ENCODE data around the gene SLC44A5.
"Not testable (repeated sequence)": the region's sequence is repeated elsewhere in the genome, so short reads cannot be mapped to it uniquely, and the experiment has no call there.

The SLC44A5 gene

GRCh38 chr1:75316230-75316629, 294.7 kb downstream of the SLC44A5 start:
- TF ChIP-seq GATA1 (IDR thresholded peaks at IDR 0.05; ENCODE audit: low read depth, low read length) (no peak), POLR2A (IDR thresholded peaks at IDR 0.05; ENCODE audit: low read length) (no peak)
- DNase-seq = no peak

DNA sequence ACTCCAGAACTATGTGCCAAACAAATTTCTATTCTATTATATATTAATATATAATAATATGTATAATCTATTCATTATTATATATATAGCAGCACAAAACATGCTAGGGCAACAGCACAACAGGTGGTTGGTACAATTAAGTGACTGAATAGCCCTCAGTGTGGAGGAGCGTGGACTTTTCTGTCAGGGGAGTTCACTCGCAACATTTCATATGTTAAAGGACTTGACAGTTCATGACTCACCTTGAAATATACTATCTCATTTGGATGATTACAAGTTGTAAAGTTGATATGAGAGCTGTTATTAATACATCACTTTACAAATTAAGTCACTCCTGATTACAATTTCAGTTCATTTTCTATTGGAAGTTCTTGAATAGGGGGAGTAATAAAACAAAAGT, 298.3 kb downstream of the SLC44A5 start:
- TF ChIP-seq GATA1 (IDR thresholded peaks at IDR 0.05; ENCODE audit: low read depth, low read length) = no peak
- no peak for TF ChIP-seq POLR2A (IDR thresholded peaks at IDR 0.05; ENCODE audit: low read length)
- DNase-seq = no peak

DNA sequence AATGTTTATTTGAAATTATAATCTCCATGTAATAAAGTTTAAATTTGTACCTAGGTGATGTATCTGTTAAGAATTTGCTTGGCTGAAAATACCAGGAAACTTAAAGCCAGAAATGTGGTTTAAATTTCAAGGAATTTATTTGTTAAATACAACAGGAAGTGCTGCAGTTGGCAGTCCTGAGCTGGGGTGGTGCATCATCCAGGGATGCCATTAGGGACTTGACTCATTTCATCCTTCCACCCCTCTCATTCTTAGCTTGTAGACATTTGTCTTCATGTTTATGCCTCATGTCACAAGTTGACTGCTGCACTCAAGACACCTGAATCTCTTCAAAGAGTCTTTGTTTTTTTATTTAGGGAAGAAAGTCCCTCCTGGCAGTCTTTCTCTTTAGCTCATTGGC, 300.8 kb downstream of the SLC44A5 start:
- no peak for DNase-seq
- TF ChIP-seq POLR2A (IDR thresholded peaks at IDR 0.05; ENCODE audit: low read length) = no peak

DNA sequence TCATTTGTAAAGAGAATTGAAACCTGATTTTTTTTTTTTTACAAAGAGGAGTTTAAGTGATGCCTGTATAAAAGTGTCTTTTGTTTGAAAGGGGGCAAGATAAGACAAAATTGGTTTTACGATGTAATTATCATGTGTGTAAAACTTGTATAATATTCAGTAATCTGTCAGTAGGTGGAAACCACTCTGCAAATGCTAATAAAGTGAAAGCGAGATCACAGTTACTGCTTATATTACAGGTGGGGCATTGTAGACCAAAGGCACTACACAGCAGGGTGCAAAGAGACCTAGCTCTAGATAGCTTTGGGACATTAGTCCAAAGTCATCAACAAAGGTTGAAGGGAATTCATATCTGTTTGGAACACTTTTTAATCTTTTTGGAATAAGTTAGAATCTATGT, 302.5 kb downstream of the SLC44A5 start:
- no peak for TF ChIP-seq POLR2A (IDR thresholded peaks at IDR 0.05; ENCODE audit: low read length)
- TF ChIP-seq GATA1 (IDR thresholded peaks at IDR 0.05; ENCODE audit: low read depth, low read length) = no peak
- DNase-seq = no peak

DNA sequence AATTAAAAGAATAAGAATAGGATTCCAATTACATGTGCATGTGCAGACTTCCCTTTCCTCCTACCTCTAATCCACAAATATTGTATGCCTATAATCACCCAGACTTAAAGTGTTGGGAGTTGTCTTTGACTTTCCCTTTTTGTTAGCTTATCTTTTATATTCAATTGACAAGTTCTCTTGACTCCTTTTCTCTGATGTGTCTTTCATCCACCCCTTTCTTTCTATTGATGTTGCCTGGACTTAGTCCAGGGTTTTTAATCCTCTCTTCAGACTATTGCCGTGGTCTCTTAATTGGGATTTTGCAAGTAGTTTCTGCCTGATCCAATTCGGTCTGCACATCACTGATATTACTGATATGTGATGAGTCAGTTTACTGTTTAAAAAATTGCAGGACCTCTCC, 305.9 kb downstream of the SLC44A5 start:
- no peak for DNase-seq
- TF ChIP-seq GATA1 (IDR thresholded peaks at IDR 0.05; ENCODE audit: low read depth, low read length) (no peak), POLR2A (IDR thresholded peaks at IDR 0.05; ENCODE audit: low read length) (no peak)

DNA sequence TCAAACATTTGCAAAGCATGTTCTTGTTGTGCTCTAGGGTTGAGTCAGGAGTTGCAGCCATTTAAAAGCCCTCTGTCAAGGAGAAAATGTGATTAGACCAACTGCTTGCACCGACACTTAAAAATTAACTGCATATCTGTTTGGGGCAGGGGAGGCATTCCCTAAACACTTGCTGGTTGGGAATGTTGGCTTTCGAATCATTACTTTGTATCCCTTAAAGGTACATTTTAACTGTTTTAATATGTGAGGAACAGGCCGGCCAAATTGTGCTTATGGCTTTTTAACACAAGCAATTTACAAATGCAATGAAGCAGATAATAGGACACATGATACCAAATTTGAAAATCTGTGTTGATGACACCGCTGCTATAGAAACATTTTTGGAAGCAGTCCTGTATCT, 317.6 kb downstream of the SLC44A5 start:
- DNase-seq = no peak

GRCh38 chr1:75292013-75292412, 318.9 kb downstream of the SLC44A5 start:
- no peak for DNase-seq
- TF ChIP-seq GATA1 (IDR thresholded peaks at IDR 0.05; ENCODE audit: low read depth, low read length) (no peak), POLR2A (IDR thresholded peaks at IDR 0.05; ENCODE audit: low read length) (no peak)

More for the DNA sequence above, 317.6 kb downstream of the SLC44A5 start:
- TF ChIP-seq POLR2A (IDR thresholded peaks at IDR 0.05; ENCODE audit: low read length) = no peak
- TF ChIP-seq GATA1 (IDR thresholded peaks at IDR 0.05; ENCODE audit: low read depth, low read length) = no peak

DNA sequence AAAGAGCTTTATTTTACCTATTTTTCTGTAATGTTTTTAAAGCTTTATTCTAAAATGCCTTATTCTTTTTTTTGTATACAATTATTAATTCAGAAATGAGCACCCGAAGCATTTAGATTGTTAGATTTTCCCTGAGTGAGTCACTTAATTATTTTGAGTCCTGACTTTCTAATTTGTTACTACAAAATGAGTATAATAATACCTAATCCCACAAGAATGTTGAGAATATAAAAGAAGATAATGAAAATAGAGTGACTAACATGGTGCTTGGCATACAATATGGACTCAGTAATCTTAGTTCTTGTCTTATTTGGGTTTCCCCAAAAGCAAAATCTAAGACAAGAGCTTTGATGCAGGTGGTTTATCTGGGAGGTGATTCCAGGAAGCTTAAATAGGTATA, 334.5 kb downstream of the SLC44A5 start:
- DNase-seq = no peak
- TF ChIP-seq POLR2A (IDR thresholded peaks at IDR 0.05; ENCODE audit: low read length) = no peak
- TF ChIP-seq GATA1 (IDR thresholded peaks at IDR 0.05; ENCODE audit: low read depth, low read length) = no peak

- DNase-seq = no peak
- TF ChIP-seq GATA1 (IDR thresholded peaks at IDR 0.05; ENCODE audit: low read depth, low read length) (no peak), POLR2A (IDR thresholded peaks at IDR 0.05; ENCODE audit: low read length) (no peak)
These were observed 335.3 kb downstream of the SLC44A5 start for GRCh38 chr1:75275631-75276030.

DNA sequence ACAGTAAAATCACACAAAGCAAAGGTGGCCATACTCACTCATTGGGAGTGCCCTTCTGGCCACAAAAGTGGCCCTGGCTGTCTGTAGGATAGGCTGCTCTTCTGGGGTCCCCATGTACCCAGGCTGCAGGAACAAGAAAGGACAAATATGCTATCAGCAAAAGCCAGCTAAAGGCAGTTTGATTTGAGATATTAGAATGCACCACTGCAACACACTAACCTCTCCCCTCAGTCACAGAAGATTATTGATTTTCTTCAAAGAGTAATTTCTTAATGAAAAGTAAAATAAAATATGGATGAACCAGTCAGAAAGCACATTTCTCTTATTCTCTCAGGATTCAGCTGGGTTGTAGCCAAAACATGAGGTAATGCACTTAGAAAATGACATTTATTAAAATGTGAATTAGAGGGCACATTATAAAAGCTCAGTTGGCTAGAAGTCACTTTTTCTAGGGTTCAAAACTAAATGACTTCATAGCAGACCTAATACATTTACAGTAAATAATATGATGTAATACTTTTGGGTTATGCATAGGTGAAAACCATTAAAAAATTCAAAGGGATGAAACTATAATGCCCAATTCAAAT, 335.9 kb downstream of the SLC44A5 start:
- DNase-seq = no peak
- TF ChIP-seq GATA1 (IDR thresholded peaks at IDR 0.05; ENCODE audit: low read depth, low read length) (no peak), POLR2A (IDR thresholded peaks at IDR 0.05; ENCODE audit: low read length) (no peak)

DNA sequence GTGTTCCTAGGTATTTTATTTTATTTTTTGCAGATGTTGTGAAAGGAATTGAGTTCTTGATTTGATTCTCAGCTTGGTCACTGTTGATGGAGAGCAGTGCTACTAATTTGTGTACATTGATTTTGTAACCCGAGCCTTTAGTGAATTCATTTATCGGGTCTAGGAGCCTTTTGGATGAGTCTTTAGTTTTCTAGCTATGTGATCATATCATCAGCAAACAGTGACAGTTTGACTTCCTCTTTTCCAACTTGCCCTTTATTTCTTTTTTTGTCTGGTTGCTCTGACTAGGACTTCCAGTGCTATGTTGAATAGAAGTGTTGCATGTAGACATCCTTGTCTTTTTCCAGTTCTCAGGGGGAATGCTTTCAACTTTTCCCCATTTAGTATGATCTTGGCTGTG, 337.8 kb downstream of the SLC44A5 start:
- DNase-seq = no peak
- TF ChIP-seq POLR2A (IDR thresholded peaks at IDR 0.05; ENCODE audit: low read length) (no peak), GATA1 (IDR thresholded peaks at IDR 0.05; ENCODE audit: low read depth, low read length) (no peak)

DNA sequence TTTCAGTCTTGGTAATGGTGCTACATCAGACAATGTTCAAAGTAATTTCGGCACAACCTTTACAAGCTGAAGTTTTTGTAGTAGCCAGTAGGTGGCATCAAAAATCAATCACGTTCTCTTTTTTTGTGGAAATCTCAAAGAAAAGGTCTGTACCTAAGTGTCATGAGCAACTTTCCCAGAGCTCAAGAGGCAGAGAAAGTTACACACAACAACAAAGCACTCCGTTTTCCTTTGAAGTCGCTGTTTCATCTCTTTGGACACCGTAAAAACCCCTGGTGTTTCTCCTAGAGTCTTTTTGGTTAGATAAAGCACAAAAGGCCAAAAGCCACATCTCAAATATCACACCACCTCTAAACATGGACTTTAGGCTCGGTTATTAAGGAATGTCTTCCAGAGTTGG, 345.1 kb downstream of the SLC44A5 start:
- DNase-seq = peak; percentile 13 to 38
- TF ChIP-seq POLR2A (IDR thresholded peaks at IDR 0.05; ENCODE audit: low read length) = no peak
- no peak for TF ChIP-seq GATA1 (IDR thresholded peaks at IDR 0.05; ENCODE audit: low read depth, low read length)

DNA sequence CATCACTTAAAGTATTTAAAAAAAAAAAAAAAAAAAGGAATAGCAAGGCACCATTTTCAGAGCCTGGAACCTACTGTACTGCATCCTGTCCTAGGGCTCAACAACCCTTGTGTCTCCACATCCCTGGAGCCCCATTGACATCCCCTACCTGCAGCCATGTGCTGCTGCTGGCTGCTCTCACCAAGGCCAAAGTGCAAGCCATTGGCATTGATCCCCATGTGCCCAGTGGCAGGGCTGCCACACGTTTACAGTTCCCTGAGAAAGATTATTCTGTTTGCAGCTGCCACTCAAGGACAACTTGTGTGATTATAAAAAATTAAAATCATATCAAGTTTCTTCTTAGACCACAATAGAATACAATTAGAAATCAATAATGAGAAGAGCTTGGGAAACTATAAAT, 346.8 kb downstream of the SLC44A5 start:
- DNase-seq = no peak
- no peak for TF ChIP-seq POLR2A (IDR thresholded peaks at IDR 0.05; ENCODE audit: low read length)
- TF ChIP-seq GATA1 (IDR thresholded peaks at IDR 0.05; ENCODE audit: low read depth, low read length) = no peak

DNA sequence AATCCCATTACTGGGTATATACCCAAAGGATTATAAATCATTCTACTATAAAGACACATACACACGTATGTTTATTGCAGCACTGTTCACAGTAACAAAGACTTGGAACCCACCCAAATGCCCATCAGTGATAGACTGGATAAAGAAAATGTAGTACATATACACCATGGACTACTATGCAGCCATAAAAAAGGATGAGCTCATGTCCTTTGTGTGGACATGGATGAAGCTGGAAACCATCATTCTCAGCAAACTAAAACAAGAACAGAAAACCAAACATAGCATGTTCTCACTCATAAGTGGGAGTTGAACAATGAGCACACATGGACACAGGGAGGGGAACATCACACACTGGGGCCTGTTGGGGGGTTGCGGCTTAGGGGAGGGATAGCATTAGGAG, 347.3 kb downstream of the SLC44A5 start:
- not testable (repeated sequence) for DNase-seq

GRCh38 chr1:75261946-75262345, 349.0 kb downstream of the SLC44A5 start:
- DNase-seq = not testable (repeated sequence)

GRCh38 chr1:75258351-75258750, 352.6 kb downstream of the SLC44A5 start:
- DNase-seq = no peak
- TF ChIP-seq GATA1 (IDR thresholded peaks at IDR 0.05; ENCODE audit: low read depth, low read length) (no peak), POLR2A (IDR thresholded peaks at IDR 0.05; ENCODE audit: low read length) (no peak)

All from erythroblast (primary cell).